HEK293T (cell line): ENCODE results near the gene ZNF19.
"Not testable (repeated sequence)": the region's sequence is repeated elsewhere in the genome, so short reads cannot be mapped to it uniquely, and the experiment has no call there.

Experiments
- BHLHE40 ChIP-seq: fragments of 450-650 bp; IDR thresholded peaks from 2 replicates; pipeline ENCODE4 v1.6.1; 2016; ENCODE audit warnings: mild to moderate bottlenecking, moderate library complexity, borderline replicate concordance
- ELF4 ChIP-seq: fragments of 450-650 bp; IDR thresholded peaks from 2 replicates; pipeline ENCODE4 v1.6.1; 2017; ENCODE audit warnings: antibody characterized with exemption
- FOXA1 ChIP-seq: fragments of 450-650 bp; IDR thresholded peaks from 2 replicates; pipeline ENCODE4 v1.6.1; 2016; ENCODE audit warnings: mild to moderate bottlenecking
- FOXM1 ChIP-seq: fragments of 450-650 bp; IDR thresholded peaks from 2 replicates; pipeline ENCODE4 v1.6.1; 2017; ENCODE audit warnings: mild to moderate bottlenecking, borderline replicate concordance
- L3MBTL2 ChIP-seq: fragments of 450-650 bp; conservative IDR thresholded peaks from 2 replicates; pipeline ENCODE4 v1.6.1; 2016; ENCODE audit warnings: mild to moderate bottlenecking
- NFRKB ChIP-seq: fragments of 450-650 bp; IDR thresholded peaks from 2 replicates; pipeline ENCODE4 v1.6.1; 2016; ENCODE audit warnings: mild to moderate bottlenecking, moderate library complexity
- SP1 ChIP-seq: fragments of 450-650 bp; IDR thresholded peaks from 2 replicates; pipeline ENCODE4 v1.6.1; 2017
- SUZ12 ChIP-seq: fragments of 450-650 bp; IDR thresholded peaks from 2 replicates; pipeline ENCODE4 v1.6.1; 2016; ENCODE audit warnings: mild to moderate bottlenecking
- TARDBP ChIP-seq: fragments of 450-650 bp; IDR thresholded peaks from 2 replicates; pipeline ENCODE4 v1.6.1; 2016
- ZNF384 ChIP-seq: fragments of 450-650 bp; IDR thresholded peaks from 2 replicates; pipeline ENCODE4 v1.6.1; 2016
- TF ChIP-seq, protein P1 (sequence below): fragments of 450-650 bp; IDR thresholded peaks from 2 replicates; pipeline ENCODE4 v1.6.1; 2016

DNA sequence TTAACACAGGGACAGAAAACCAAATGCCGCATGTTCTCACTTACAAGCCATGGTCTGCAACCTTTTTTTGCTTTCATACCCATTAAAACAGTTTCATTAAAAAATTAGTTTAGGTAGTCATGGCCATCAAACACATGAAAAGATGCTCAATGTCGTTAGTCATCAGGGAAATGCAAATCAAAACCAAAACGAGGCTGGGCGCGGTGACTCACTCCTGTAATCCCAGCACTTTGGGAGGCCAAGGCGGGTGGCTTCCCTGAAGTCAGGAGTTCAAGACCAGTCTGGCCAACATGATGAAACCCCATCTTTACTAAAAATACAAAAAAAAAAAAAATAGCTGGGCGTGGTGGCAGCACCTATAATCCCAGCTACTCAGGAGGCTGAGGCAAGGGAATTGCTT is 14.9 kb upstream of the ZNF19 start:
- TF ChIP-seq FOXA1, SUZ12, BHLHE40, FOXM1, SP1, ZNF384, ELF4, L3MBTL2, NFRKB, TARDBP: not testable (repeated sequence)
- TF ChIP-seq, protein P1, sequence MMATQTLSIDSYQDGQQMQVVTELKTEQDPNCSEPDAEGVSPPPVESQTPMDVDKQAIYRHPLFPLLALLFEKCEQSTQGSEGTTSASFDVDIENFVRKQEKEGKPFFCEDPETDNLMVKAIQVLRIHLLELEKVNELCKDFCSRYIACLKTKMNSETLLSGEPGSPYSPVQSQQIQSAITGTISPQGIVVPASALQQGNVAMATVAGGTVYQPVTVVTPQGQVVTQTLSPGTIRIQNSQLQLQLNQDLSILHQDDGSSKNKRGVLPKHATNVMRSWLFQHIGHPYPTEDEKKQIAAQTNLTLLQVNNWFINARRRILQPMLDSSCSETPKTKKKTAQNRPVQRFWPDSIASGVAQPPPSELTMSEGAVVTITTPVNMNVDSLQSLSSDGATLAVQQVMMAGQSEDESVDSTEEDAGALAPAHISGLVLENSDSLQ, result not testable (repeated sequence)
